AG10803 (cell line): ENCODE data around the gene PGS1.

Source experiments
- DNase-seq: peaks from one replicate; pipeline ENCODE4 v3.0.0; 2010; ENCODE audit warnings: low read depth
- H3K4me3 ChIP-seq: 2 replicates; pipeline ENCODE4 v1.5.1; 2011; ENCODE audit warnings: mild to moderate bottlenecking, low read length, control low read depth
- CTCF ChIP-seq: conservative IDR thresholded peaks from 2 replicates; pipeline ENCODE4 v1.5.1; 2011; ENCODE audit warnings: mild to moderate bottlenecking, low read length, control low read depth, inconsistent platforms

Gene PGS1

GRCh38 chr17:78380370-78380769 is 1.9 kb downstream of the PGS1 start:
- DNase-seq: no peak
- TF ChIP-seq CTCF: no peak
- no peak overlapping the region for H3K4me3 ChIP-seq

GRCh38 chr17:78381601-78382232 is 3.3 kb downstream of the PGS1 start:
- peak; percentile 54 for DNase-seq
- no peak for TF ChIP-seq CTCF
- peak overlapping the region; percentile 18 for H3K4me3 ChIP-seq

- H3K4me3 ChIP-seq: no peak overlapping the region
- DNase-seq: peak; percentile 100
- TF ChIP-seq CTCF: no peak
Observed at GRCh38 chr17:78383725-78384471, 5.4 kb downstream of the PGS1 start.

GRCh38 chr17:78384479-78385175 is 6.2 kb downstream of the PGS1 start:
- no peak for TF ChIP-seq CTCF
- DNase-seq: no peak
- H3K4me3 ChIP-seq: no peak overlapping the region

- H3K4me3 ChIP-seq: no peak overlapping the region
- TF ChIP-seq CTCF: no peak
- no peak for DNase-seq
Observed at GRCh38 chr17:78387977-78388941, 9.8 kb downstream of the PGS1 start.

GRCh38 chr17:78390241-78391050 is 12.0 kb downstream of the PGS1 start:
- TF ChIP-seq CTCF: peak; percentile 18; the same call in 1 of the 2 replicates
- peak; percentile 99 for DNase-seq
- H3K4me3 ChIP-seq: no peak overlapping the region
